CD8-positive, alpha-beta memory T cell (primary cell): ENCODE measurements around the gene CCDC85C. TPM values are rescaled to one million over a fixed set of nuclear protein-coding genes. Genes with fewer than 3 reads are reported as not detected.

ENCODE experiments used
- CTCF ChIA-PET: fragments of 350-600 bp; sonication (Branson Sonifier 250); formaldehyde crosslinking; loops from one replicate; lab custom pipeline; 2021; ENCODE audit warnings: antibody characterized with exemption; lab: Charles Lee
- POLR2A ChIA-PET: fragments of 350-600 bp; sonication (Branson Sonifier 250); formaldehyde crosslinking; loops from one replicate; lab custom pipeline; 2021; ENCODE audit warnings: antibody characterized with exemption; lab: Charles Lee
- DNase-seq, 5 donors: peaks; one replicate each; pipeline versions ENCODE4 v3.0.0 to v3.0.0-alpha.2; 2020 to 2022; ENCODE audit warnings: mixed read lengths in 1 of 5
- H3K27ac ChIP-seq: one replicate; pipeline ENCODE4 v1.7.0; 2013; ENCODE audit warnings: low read depth, mild to moderate bottlenecking, low read length, moderate library complexity
- H3K27me3 ChIP-seq: 2 replicates; pipeline ENCODE4 v1.7.0; 2013; ENCODE audit warnings: low read length, mild to moderate bottlenecking; ENCODE audit not compliant: insufficient read depth, poor library complexity, severe bottlenecking
- H3K36me3 ChIP-seq: 2 replicates; pipeline ENCODE4 v1.7.0; 2013; ENCODE audit warnings: mild to moderate bottlenecking, low read length, moderate library complexity; ENCODE audit not compliant: insufficient read depth
- H3K4me1 ChIP-seq: 2 replicates; pipeline ENCODE4 v1.7.0; 2013; ENCODE audit warnings: mild to moderate bottlenecking, low read length, moderate library complexity; ENCODE audit not compliant: insufficient read depth
- H3K4me3 ChIP-seq: 2 replicates; pipeline ENCODE4 v1.7.0; 2013; ENCODE audit warnings: mild to moderate bottlenecking, low read length
- H3K9me3 ChIP-seq: 2 replicates; pipeline ENCODE4 v1.7.0; 2013; ENCODE audit warnings: mild to moderate bottlenecking, low read length
- H3K27ac Mint-ChIP-seq, 8 donors: one replicate each; pipeline ENCODE4 v1.8.0; 2020 to 2021; ENCODE audit warnings: mixed read lengths in 8 of 8, mild to moderate bottlenecking in 6 of 8, inconsistent platforms in 3 of 8, moderate library complexity in 3 of 8
- H3K27me3 Mint-ChIP-seq, 2 donors: one replicate each; pipeline ENCODE4 v1.8.0; 2020 to 2021; ENCODE audit warnings: mixed read lengths in 2 of 2, mild to moderate bottlenecking in 1 of 2, moderate library complexity in 1 of 2
- H3K36me3 Mint-ChIP-seq, 3 donors: one replicate each; pipeline ENCODE4 v1.8.0; 2020 to 2021; ENCODE audit warnings: mixed read lengths in 3 of 3, inconsistent platforms in 1 of 3, mild to moderate bottlenecking in 1 of 3
- H3K4me1 Mint-ChIP-seq, 3 donors: one replicate each; pipeline ENCODE4 v1.8.0; 2020 to 2021; ENCODE audit warnings: mixed read lengths in 3 of 3, inconsistent platforms in 1 of 3, mild to moderate bottlenecking in 1 of 3
- H3K4me3 Mint-ChIP-seq, 7 donors: one replicate each; pipeline ENCODE4 v1.8.0; 2020 to 2021; ENCODE audit warnings: mixed read lengths in 7 of 7, mild to moderate bottlenecking in 6 of 7, moderate library complexity in 4 of 7, inconsistent platforms in 2 of 7
- H3K9me3 Mint-ChIP-seq, 5 donors: one replicate each; pipeline ENCODE4 v1.8.0; 2020 to 2022; ENCODE audit warnings: mixed read lengths in 5 of 5, mild to moderate bottlenecking in 3 of 5, moderate library complexity in 2 of 5, inconsistent platforms in 1 of 5
- polyA plus RNA-seq: library from polyadenylated mRNA; unstranded; fragments of 300-500 nt; fragmentation: Illumina TruSeq; gene quantifications from one replicate; pipeline ENCODE4 v1.2.3, GENCODE V29; 2021
- total RNA-seq, 2 experiments: library from RNA; stranded (reverse); gene quantifications; one replicate each; pipeline ENCODE4 v1.2.3, GENCODE V29; 2021

Gene CCDC85C
- total and polyA plus RNA-seq, 3 experiments from 2014 or later, result 1.2 to 5.3 (median 4.2) TPM

DNA sequence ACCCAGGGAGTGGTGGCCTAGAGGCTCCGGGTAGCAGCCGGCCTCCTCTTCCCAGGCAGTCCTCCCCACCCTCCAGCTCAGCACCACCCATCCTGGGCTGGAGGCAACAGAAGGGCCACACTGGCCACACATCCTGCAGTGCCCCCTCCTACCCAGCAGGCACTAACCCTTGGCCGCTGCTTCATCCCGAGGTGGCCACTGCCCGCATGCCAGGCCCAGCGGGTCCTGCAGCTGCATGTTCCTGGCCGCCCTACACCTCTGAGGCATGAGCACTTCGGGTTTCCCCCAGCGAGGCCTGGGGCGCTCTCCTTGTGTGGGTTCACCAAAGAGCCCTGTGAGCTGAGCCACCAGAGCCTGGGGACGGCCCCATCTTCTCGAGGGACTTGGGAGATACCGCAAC is 61.4 kb downstream of the CCDC85C start:
- Histone ChIP-seq H3K4me3 (no peak overlapping the region), H3K27me3 (no peaks in the 10 kb centered on the region), H3K27ac (no peak overlapping the region), H3K4me1 (no peaks in the 10 kb centered on the region), H3K36me3 (no peaks in the 10 kb centered on the region), H3K9me3 (no peaks in the 10 kb centered on the region)
- DNase-seq, result no peak
- Mint-ChIP-seq H3K36me3 (no peaks in the 10 kb centered on the region), H3K9me3 (no peaks in the 10 kb centered on the region), H3K27ac (peak overlapping the region in 1 of 8 donors; percentile 41), H3K27me3 (peaks cover 0 to 1% of the 10 kb centered on the region in 2 donors), H3K4me3 (no peak overlapping the region), H3K4me1 (peaks cover 3 to 12% (median 9%) of the 10 kb centered on the region in 3 donors)
- ChIA-PET POLR2A (no interaction called here), CTCF (no interaction called here)

GRCh38 chr14:99541677-99542470 is 62.1 kb downstream of the CCDC85C start:
- Mint-ChIP-seq H3K27ac (no peak overlapping the region), H3K4me3 (no peak overlapping the region), H3K27me3 (peaks cover 0 to 1% of the 10 kb centered on the region in 2 donors), H3K9me3 (no peaks in the 10 kb centered on the region), H3K36me3 (no peaks in the 10 kb centered on the region), H3K4me1 (peaks cover 3 to 12% (median 9%) of the 10 kb centered on the region in 3 donors)
- CTCF ChIA-PET, result interaction anchor here (1.2 kb wide), 1 partner anchor 32 kb away, joined by 3 read pairs; no protein-coding TSS in a partner anchor
- Histone ChIP-seq H3K9me3 (no peaks in the 10 kb centered on the region), H3K27ac (no peak overlapping the region), H3K27me3 (no peaks in the 10 kb centered on the region), H3K4me1 (no peaks in the 10 kb centered on the region), H3K4me3 (no peak overlapping the region), H3K36me3 (no peaks in the 10 kb centered on the region)
- DNase-seq, result no peak
- POLR2A ChIA-PET, result no interaction called here

DNA sequence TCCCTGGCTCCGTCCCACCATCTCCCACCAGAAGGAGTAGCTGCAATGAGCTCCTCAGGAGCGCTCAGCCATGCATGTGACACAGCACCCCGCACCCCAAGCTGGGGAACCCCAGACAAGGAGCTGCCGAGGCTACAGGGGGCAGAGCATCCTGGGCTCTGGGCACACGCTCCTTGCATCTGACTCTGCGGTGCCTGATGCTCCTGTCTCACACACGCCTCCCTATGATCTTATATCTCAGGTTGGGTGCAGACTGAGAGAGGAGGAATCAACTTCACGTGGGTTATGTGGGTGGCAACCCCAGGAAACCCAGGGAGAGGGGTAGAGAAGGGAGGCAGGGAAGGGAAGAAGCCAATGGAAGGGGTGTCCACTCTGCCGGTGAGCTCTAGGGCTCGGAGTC is 62.8 kb downstream of the CCDC85C start:
- no peaks in the 10 kb centered on the region for H3K36me3 Mint-ChIP-seq
- H3K9me3 Mint-ChIP-seq, result no peaks in the 10 kb centered on the region
- H3K4me1 Mint-ChIP-seq, result peaks cover 3 to 12% (median 9%) of the 10 kb centered on the region in 3 donors
- ChIA-PET CTCF (interaction anchor here (1.2 kb wide), 1 partner anchor 33 kb away, joined by 3 read pairs; no protein-coding TSS in a partner anchor), POLR2A (no interaction called here)
- Histone ChIP-seq H3K27ac (no peak overlapping the region), H3K27me3 (no peaks in the 10 kb centered on the region), H3K36me3 (no peaks in the 10 kb centered on the region), H3K4me3 (no peak overlapping the region), H3K4me1 (no peaks in the 10 kb centered on the region), H3K9me3 (no peaks in the 10 kb centered on the region)
- peaks cover 0 to 1% of the 10 kb centered on the region in 2 donors for H3K27me3 Mint-ChIP-seq
- no peak overlapping the region for H3K4me3 Mint-ChIP-seq
- DNase-seq, result no peak
- H3K27ac Mint-ChIP-seq, result peak overlapping the region in 1 of 8 donors; percentile 23

GRCh38 chr14:99540196-99541032 is 63.6 kb downstream of the CCDC85C start:
- Histone ChIP-seq H3K9me3 (no peaks in the 10 kb centered on the region), H3K36me3 (no peaks in the 10 kb centered on the region), H3K4me1 (no peaks in the 10 kb centered on the region), H3K27ac (no peak overlapping the region), H3K27me3 (no peaks in the 10 kb centered on the region), H3K4me3 (no peak overlapping the region)
- Mint-ChIP-seq H3K4me1 (peaks cover 3 to 12% (median 7%) of the 10 kb centered on the region in 3 donors), H3K36me3 (no peaks in the 10 kb centered on the region), H3K4me3 (no peak overlapping the region), H3K27me3 (peaks cover 0 to 1% of the 10 kb centered on the region in 2 donors), H3K9me3 (no peaks in the 10 kb centered on the region), H3K27ac (no peak overlapping the region)
- ChIA-PET CTCF (no interaction called here), POLR2A (interaction anchor here (0.6 kb wide), 1 partner anchor 355 kb away, joined by 3 read pairs; no protein-coding TSS in a partner anchor)
- no peak for DNase-seq

DNA sequence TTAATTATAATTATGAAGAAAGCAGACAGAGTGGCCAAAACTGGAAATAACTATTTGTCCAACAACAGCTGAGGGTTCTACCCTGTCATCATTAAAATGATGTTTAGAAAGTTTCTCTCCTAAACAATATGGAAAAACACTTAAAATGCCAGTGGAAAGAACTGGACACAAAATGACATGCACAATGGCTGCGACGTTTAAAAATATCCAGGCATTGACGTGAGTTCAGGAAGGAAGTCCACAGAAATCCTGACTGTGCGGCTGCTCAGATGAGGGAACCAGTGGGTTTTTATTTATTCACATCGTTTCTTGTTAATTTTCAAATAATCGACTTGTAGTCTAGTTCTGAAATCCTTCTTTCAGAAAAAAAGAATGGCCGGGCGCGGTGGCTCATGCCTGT is 64.5 kb downstream of the CCDC85C start:
- ChIA-PET CTCF (no interaction called here), POLR2A (no interaction called here)
- Histone ChIP-seq H3K4me1 (no peaks in the 10 kb centered on the region), H3K36me3 (no peaks in the 10 kb centered on the region), H3K27ac (no peak overlapping the region), H3K4me3 (no peak overlapping the region), H3K27me3 (no peaks in the 10 kb centered on the region), H3K9me3 (no peaks in the 10 kb centered on the region)
- Mint-ChIP-seq H3K4me3 (no peak overlapping the region), H3K27me3 (peaks cover 0 to 1% of the 10 kb centered on the region in 2 donors), H3K9me3 (no peaks in the 10 kb centered on the region), H3K4me1 (peaks cover 3 to 12% (median 7%) of the 10 kb centered on the region in 3 donors), H3K27ac (no peak overlapping the region), H3K36me3 (no peaks in the 10 kb centered on the region)
- DNase-seq, result no peak

- no peak for DNase-seq
- Mint-ChIP-seq H3K4me3 (no peak overlapping the region), H3K36me3 (no peaks in the 10 kb centered on the region), H3K27ac (no peak overlapping the region), H3K9me3 (no peaks in the 10 kb centered on the region), H3K27me3 (peaks cover 0 to 1% of the 10 kb centered on the region in 2 donors), H3K4me1 (peaks cover 3 to 12% (median 7%) of the 10 kb centered on the region in 3 donors)
- Histone ChIP-seq H3K4me3 (no peak overlapping the region), H3K27ac (no peak overlapping the region), H3K36me3 (no peaks in the 10 kb centered on the region), H3K27me3 (no peaks in the 10 kb centered on the region), H3K4me1 (no peaks in the 10 kb centered on the region), H3K9me3 (no peaks in the 10 kb centered on the region)
- ChIA-PET CTCF (no interaction called here), POLR2A (no interaction called here)
Measured at GRCh38 chr14:99538733-99539132, 65.3 kb downstream of the CCDC85C start.

DNA sequence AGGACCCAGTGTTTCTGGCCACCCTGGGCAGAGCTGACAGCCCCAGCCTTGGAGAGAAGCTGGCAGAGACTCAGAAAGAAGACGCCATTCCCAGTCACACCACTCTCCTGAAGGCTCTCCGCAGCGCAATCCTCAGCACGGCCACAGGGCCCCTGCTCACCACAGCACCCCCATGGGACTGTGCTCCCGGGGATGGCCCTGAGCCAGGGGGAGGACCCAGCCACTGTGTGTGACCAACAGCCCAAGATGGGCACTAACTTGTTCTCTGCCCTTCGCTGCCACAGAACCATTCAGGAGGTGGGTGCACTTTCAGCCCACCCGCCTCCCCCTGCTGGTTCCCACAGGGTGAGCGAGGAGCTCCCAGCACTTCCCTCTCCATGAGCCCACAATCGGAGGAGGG is 65.7 kb downstream of the CCDC85C start:
- no peak for DNase-seq
- Histone ChIP-seq H3K27me3 (no peaks in the 10 kb centered on the region), H3K4me1 (no peaks in the 10 kb centered on the region), H3K36me3 (no peaks in the 10 kb centered on the region), H3K9me3 (no peaks in the 10 kb centered on the region), H3K27ac (no peak overlapping the region), H3K4me3 (no peak overlapping the region)
- Mint-ChIP-seq H3K36me3 (no peaks in the 10 kb centered on the region), H3K4me3 (no peak overlapping the region), H3K4me1 (peaks cover 1 to 12% (median 6%) of the 10 kb centered on the region in 3 donors), H3K27ac (no peak overlapping the region), H3K9me3 (no peaks in the 10 kb centered on the region), H3K27me3 (peaks cover 0 to 1% of the 10 kb centered on the region in 2 donors)
- CTCF ChIA-PET, result no interaction called here
- POLR2A ChIA-PET, result no interaction called here

DNA sequence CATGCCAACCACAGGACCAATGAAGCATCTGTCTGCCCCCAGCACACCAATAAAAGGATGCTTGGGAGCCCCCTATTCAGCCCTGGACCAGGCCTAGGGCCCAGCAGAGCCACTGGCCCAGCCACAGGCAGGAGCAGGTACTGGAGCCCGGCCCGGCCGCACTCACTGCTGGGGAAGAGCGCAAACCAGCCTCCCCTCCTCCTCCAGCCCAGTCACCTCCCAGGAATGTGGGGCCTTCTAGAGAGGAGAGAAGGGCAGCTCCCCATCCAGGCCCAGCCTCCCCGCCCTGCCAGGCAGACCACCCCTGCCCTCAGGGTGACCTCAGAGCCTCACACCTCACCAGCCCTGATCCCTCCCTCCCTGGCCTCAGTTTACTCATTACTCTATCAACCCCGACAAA is 66.6 kb downstream of the CCDC85C start:
- H3K36me3 ChIP-seq, result no peaks in the 10 kb centered on the region
- H3K4me1 Mint-ChIP-seq, result peaks cover 0 to 12% (median 6%) of the 10 kb centered on the region in 3 donors
- H3K27ac ChIP-seq, result no peak overlapping the region
- ChIA-PET CTCF (no interaction called here), POLR2A (no interaction called here)
- peaks cover 0 to 1% of the 10 kb centered on the region in 2 donors for H3K27me3 Mint-ChIP-seq
- H3K27ac Mint-ChIP-seq, result no peak overlapping the region
- no peaks in the 10 kb centered on the region for H3K9me3 ChIP-seq
- H3K4me3 Mint-ChIP-seq, result no peak overlapping the region
- H3K9me3 Mint-ChIP-seq, result no peaks in the 10 kb centered on the region
- no peaks in the 10 kb centered on the region for H3K4me1 ChIP-seq
- no peak for DNase-seq
- no peaks in the 10 kb centered on the region for H3K36me3 Mint-ChIP-seq
- H3K4me3 ChIP-seq, result no peak overlapping the region
- no peaks in the 10 kb centered on the region for H3K27me3 ChIP-seq
